Epidermal melanocyte (primary cell): ENCODE measurements around the gene FAM32A.

Experiments
- DNase-seq: peaks from one replicate; pipeline ENCODE4 v3.0.0; 2011; ENCODE audit warnings: low spot score; ENCODE audit not compliant: insufficient read length

The FAM32A gene

GRCh38 chr19:16201011-16201391 lies 15.8 kb downstream of the FAM32A start:
- no peak for DNase-seq

DNA sequence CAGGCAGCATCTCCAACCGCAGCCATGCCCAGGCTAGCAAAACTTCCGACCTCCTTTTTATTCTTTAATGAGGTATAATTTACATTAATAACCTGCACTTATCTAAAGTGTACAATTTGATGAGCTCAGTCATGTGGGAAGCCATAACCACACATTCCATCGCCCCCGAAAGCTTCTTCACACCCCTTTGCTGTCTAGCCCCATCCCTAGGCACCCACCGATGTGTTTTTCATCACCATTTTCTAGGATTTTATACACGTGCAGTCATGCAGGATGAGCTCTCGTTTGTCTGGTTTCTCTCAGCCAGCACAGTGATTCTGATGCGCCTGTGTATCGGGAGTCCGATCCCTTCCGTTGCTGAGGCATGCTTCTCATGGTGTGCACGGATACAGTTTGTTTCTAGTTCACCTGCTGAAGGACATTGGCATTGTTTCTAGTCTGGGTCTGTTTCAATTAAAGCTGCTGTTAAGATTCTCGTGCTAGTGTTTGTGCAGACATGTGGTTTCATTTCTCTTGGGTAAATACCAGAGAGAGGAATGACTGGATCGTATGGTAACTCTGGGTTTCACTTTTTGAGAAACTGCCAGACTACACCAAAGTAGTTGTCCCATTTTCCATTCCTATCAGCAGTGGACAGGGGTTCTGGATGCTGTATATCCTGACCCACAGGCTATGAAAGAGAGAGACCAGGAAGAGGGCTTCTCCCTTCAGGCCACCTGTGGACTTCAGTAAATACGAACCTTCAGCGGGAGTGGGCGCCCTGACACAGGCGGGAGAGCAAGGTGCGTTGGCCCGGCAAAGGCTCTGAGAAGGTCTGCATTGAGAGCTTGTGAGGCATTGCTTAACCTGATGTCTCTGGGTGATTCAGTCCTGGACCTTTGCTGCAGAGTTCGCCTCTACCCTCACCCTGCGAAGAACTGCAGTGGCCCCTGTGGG lies 17.4 kb downstream of the FAM32A start:
- no peak for DNase-seq

DNA sequence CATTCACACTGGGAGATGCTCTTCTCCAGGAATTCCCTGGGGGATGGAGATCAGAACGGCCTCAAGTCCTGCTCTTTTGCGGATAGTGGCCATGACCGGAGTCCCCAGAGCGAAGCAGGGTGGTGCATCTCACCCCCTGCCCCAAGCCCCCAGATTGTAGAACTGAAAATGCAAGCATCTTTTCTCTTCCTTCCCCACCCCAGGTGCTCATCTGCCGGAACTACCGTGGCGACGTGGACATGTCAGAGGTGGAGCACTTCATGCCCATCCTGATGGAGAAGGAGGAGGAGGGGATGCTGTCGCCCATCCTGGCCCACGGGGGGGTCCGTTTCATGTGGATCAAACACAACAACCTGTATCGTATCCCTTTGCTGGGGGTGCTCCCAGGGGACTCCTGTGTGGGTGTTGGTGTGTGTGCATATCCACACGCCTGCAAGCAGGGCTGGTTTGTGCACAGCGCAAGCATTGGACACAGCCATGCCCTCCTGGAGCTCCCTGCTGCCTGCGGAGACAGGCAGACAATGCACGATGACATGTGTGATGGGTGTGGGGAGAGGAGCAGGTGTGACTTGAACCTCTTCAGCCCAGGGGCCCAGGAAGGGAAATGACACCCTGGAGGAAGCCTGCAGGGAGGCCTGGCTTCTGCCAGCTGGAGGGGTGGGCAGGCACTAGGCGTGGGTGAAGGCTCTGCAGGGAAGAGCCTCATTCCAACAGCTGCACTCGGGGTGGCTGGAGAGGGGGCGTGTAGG lies 18.2 kb downstream of the FAM32A start:
- DNase-seq, result no peak

- no peak for DNase-seq
Observed at GRCh38 chr19:16204005-16204294, 18.7 kb downstream of the FAM32A start.

- no peak for DNase-seq
Observed at GRCh38 chr19:16205205-16206045, 20.2 kb downstream of the FAM32A start.

- no peak for DNase-seq
Observed at GRCh38 chr19:16206046-16206605, 20.9 kb downstream of the FAM32A start.

DNA sequence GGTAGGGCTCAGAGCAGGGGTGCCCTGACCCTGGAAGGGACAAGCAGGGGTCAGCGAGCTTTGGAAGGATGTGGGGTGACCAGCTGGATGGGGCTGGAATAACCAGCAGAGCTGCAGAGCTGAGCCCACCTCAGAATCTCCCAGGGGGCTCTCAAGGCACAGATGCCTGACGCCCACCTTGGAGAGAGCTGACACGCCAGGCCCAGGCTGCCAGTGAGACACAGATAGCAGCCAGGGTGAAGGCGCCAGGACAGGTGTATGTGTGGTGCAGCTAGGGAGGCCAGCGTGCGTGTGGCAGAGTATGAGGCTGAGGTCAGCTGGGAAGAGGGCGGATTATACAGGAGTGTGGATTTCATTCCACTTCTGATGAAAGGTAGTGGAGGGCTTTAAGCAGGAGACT lies 21.4 kb downstream of the FAM32A start:
- no peak for DNase-seq

DNA sequence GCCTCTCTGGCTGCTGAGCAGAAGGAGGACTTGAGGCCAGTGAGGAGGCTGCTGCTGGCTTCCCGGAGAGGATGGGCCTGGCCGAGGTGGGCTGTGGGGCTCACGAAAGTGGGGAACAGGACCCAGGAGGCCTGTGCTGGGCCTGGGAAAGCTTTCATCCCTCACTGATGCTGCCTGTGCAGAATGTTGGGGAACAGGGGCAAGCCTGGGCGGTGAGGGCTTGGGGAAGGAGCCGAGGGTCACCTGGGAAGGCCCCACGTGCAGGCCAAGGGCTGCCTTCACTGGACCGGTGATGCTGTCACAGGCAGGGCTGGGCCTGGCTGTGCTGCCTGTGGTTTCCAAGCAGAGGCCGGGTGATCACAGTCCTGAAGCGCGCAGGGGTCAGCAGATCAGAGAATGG lies 21.9 kb downstream of the FAM32A start:
- DNase-seq, result no peak

GRCh38 chr19:16207490-16208025 lies 22.3 kb downstream of the FAM32A start:
- DNase-seq, result no peak

DNA sequence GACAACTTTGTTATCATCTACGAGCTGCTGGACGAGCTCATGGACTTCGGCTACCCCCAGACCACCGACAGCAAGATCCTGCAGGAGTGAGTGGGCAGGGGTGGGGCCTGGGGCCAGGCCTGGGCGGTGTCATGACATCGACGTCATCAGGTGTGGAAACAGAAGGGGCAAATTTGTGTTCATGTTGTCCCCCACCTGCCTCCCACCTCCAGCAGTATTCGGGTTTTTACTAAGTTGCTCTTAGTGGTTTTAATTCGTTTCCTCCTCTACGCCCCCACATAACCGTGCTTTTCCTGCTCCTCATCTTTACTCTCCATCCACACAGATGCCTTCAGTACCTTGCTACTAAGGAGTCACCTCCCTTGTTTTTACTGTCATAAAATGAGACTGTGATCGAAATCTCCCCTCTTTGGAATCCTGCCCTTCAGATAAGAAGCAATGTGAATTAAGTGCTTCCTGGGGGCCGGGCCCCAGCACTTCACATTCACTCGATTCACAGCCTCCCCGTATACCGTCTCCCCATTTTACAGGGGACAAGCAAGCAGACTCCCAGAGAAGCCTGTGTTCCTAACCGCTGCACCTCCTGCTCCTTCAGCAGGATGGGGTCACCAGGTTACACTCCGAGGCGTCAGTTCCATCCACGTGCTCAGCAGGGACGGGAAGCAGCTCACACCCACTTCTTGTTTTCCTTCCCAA lies 23.0 kb downstream of the FAM32A start:
- no peak for DNase-seq

GRCh38 chr19:16208847-16209665 lies 23.8 kb downstream of the FAM32A start:
- DNase-seq, result no peak

GRCh38 chr19:16210168-16210567 lies 25.0 kb downstream of the FAM32A start:
- no peak for DNase-seq

DNA sequence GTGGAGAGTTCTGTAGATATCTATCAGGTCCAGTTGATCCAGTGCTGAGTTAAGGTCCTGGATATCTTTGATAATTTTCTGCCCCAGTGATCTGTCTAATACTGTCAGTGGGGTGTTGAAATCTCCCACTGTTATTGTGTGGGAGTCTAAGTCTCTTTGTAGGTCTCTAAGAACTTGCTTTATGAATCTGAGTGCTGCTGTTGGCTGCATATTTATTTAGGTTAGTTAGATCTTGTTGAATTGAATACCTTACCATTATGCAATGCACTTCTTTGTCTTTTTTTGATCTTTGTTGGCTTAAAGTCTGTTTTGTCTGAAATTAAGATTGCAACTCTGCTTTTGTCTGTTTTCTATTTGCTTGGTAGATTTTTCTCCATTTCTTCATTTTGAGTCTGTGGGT lies 27.9 kb downstream of the FAM32A start:
- no peak for DNase-seq

DNA sequence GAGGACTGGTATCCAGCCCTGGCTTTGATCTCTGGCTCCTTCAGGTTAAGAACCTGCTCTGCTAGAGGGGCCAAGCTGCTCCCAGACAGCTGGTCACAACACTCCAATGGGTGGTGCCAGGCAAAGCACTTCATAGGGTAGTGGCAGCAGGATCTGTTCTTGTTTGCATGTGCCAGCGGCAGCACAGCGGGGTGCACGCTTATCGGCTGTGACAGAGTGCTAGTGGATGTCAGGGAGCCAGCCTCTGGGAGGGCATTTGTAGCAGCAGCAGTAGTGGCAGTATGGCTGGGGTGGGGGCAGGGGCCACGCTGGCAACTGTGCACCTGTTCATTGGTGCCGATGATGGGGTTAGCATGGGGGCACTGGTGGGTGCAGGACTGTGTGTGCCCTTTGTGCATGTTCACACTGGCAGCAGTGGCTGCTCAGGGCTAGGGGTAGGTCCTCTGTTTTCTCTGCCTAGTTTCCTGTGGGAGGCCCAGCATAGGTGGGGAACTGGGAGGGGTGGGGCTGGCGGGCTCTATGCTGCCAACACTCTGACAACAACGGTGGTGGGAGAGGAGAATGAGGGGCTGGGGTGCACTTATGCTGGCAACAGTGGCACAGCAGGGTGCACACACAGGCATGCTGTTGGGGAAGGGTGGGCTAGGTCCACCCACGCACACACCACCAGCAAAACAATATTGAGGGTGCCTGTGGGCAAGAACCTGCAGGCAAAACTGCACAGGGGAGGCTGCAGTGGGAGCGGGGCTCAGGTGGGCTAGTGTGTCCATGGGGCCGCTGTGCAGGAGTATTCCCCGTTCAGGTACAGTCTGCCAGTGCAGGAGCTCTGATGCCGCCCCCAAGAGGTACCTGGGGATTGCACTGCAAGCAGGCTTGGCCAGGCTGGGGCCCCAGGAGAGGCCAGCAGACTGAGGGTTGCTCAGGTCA lies 31.8 kb downstream of the FAM32A start:
- no peak for DNase-seq

GRCh38 chr19:16217716-16218451 lies 32.7 kb downstream of the FAM32A start:
- DNase-seq, result no peak

DNA sequence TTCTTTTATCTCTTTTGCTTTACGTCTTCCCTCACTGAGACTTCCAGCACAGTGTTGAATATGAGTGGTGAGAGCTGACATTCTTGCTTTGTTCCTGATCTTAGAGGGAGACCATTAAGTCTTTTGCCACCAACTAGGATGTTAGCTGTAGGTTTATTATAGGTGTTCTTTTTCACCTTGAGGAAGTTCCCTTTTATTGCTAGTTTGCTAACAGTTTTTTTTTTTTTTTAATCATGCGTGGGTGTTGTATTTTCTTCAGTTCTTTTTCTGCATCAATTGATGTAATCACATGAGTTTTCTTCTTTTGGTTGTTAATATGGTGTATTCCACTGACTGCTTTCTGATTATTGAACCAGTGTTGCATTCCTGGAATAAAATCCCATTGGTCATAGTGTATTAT lies 33.6 kb downstream of the FAM32A start:
- no peak for DNase-seq

- DNase-seq, result no peak
Observed at GRCh38 chr19:16222806-16223205, 37.6 kb downstream of the FAM32A start.

GRCh38 chr19:16223746-16224145 lies 38.5 kb downstream of the FAM32A start:
- no peak for DNase-seq
